ENCODE measurements around the gene E2F4. TPM values are rescaled to one million over a fixed set of nuclear protein-coding genes. Genes with fewer than 3 reads are reported as not detected.

E2F4 gene
- total RNA-seq, 4 donors from 2014 or later, result 56.8 to 74.8 (median 68.1) TPM

DNA sequence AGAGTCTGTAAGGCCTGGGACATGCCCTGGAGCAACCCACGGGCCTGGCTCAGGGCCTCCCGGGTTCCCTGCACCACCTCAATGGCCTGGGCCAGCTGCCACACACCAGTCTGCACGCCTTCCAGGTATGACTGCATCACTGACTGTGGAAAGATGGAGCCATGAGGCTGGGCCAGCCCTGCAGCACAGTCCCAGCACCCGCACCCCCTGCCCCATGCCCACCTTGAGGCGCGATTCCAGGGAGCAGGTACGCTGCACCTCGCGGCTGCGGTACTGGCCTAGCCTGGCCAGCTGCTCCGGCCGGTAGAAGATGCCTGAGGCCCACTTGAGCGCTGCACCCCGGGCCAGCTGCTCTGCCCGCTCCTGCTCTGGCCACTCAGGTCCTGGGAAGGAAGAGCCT lies 3.2 kb upstream of the E2F4 start:
- intact Hi-C loops (cut with DNase I; ENCODE audit: low total_unique reads), result no loop called here
- TF ChIP-seq, protein P1, sequence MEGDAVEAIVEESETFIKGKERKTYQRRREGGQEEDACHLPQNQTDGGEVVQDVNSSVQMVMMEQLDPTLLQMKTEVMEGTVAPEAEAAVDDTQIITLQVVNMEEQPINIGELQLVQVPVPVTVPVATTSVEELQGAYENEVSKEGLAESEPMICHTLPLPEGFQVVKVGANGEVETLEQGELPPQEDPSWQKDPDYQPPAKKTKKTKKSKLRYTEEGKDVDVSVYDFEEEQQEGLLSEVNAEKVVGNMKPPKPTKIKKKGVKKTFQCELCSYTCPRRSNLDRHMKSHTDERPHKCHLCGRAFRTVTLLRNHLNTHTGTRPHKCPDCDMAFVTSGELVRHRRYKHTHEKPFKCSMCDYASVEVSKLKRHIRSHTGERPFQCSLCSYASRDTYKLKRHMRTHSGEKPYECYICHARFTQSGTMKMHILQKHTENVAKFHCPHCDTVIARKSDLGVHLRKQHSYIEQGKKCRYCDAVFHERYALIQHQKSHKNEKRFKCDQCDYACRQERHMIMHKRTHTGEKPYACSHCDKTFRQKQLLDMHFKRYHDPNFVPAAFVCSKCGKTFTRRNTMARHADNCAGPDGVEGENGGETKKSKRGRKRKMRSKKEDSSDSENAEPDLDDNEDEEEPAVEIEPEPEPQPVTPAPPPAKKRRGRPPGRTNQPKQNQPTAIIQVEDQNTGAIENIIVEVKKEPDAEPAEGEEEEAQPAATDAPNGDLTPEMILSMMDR (IDR thresholded peaks at IDR 0.05), result no peak
- TF ChIP-seq POLR2A (IDR thresholded peaks at IDR 0.05), result no peak
- no peak overlapping the region for H3K4me3 ChIP-seq (ENCODE audit: low read depth, poor library complexity, severe bottlenecking)
- 87 to 89% methylated on average over 9 to 13 of the region's 15 CpGs for WGBS, 2 donors
- no peak for DNase-seq (ENCODE audit: low spot score in 2 of 2)

DNA sequence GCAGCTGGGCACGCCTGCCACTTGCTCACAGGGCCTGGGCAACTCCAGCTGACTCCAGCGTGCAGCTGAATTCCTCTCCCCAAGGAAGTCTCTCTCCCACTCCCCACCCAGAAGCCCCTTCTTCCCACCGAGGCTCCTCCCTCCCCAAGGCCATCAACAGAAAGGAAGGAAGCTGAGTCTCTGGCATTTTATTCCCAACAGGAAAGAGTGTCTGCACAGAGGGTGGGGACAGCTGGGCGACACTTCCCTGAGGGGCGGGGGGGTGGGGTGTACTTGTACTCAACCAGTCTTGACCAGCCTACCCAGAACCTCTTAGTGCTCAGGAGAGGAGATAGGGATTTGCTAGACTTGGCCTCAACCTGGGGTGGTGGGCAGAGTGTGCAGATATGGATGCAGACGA lies 1.9 kb upstream of the E2F4 start, which contains the start of gene EXOC3L1:
Gene EXOC3L1 (minus strand): TSS at position 96 of the 400 bp plus-strand sequence. CDS start 460 bp downstream, outside the sequence.
- H3K4me3 ChIP-seq (ENCODE audit: low read depth, poor library complexity, severe bottlenecking), result no peak within 1 kb of the TSS
- WGBS, 2 donors, result 34 to 47% methylated on average over 6 of the region's 6 CpGs
- TF ChIP-seq, protein P1 (IDR thresholded peaks at IDR 0.05), result no peak
- TF ChIP-seq POLR2A (IDR thresholded peaks at IDR 0.05), result no peak

DNA sequence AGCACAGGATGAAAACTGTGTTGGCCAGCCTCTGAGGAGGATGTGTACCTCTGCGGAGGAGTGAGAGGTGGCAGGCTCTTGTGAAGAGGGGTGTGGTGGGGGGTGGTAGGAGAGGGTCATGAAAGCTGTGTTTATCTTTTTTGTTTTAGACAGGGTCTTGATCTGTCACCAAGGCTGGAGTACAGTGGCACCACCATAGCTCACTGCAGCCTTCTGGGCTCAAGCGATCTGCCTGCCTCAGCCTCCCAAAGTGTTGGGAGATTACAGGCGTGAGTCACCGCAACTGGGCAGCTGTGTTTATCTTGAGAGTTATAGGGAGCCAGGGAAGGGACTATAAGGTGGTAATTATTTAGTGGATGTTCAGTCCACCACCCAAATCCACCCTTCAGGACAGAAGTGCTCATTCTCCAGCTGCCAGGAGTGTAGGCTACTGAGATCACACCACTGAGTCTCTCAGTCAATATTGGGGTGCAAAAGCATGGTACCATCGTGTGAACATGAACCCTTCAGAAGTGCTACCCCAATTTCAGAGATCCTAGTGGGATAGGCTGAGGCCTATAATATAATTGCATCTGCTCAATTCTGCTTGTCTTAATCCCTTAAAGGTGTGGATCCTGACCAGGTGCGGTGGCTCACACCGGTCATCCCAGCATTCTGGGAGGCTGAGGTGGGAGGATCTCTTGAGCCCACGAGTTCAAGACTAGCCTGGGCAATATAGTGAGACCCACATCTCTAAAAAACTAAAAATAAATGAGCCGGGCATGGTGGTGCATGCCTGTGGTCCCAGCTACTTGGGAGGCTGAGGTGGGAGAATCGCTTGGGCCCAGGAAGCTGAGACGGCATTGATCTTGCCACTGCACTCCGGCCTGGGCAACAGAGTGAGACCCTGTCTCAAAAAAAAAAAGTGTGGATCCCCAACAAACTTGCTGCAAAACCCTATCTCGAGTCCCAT lies 1.2 kb upstream of the E2F4 start:
- WGBS, 2 donors, result 79 to 84% methylated on average over 13 of the region's 13 CpGs
- DNase-seq (ENCODE audit: low spot score in 2 of 2), result no peak

More for the DNA sequence above, 1.9 kb upstream of the E2F4 start, which contains the start of gene EXOC3L1:
- intact Hi-C loops (cut with DNase I; ENCODE audit: low total_unique reads), result no loop called here
- no peak for DNase-seq (ENCODE audit: low spot score in 2 of 2)

DNA sequence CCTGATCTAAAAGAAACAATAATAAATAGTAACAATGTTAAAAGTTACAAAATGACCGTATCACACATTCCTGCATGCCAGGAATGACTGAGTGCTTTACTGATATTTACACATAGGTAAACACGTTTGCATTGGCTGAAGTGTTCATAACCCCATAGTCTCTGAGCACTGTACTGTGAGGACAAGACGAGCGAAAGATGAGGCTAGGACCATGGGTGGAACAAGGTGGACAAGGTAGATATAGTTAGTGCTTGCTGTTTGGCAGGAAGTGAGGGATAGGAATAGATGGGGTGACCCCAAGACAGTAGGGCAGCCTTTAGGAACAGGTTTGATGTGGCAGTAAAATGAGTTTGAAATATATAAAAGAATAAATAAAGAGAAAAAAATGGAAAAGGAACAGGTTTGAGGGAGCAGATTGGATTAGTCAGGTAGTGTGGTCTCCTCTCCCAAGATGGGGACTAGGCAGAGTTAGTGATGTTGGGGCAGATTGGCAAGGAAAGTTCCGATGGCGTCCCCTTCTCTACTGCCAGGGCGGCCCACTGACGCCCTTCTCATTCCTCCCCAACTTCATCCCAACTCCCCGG lies 452 bp upstream of the E2F4 start:
- intact Hi-C loops (cut with DNase I; ENCODE audit: low total_unique reads), result no loop called here
- DNase-seq (ENCODE audit: low spot score in 2 of 2), result no peak
- no peak overlapping the region for H3K4me3 ChIP-seq (ENCODE audit: low read depth, poor library complexity, severe bottlenecking)

More for the DNA sequence above, 1.2 kb upstream of the E2F4 start:
- H3K4me3 ChIP-seq (ENCODE audit: low read depth, poor library complexity, severe bottlenecking), result no peak overlapping the region
- TF ChIP-seq, protein P1 (IDR thresholded peaks at IDR 0.05), result no peak
- TF ChIP-seq POLR2A (IDR thresholded peaks at IDR 0.05), result no peak
- intact Hi-C loops (cut with DNase I; ENCODE audit: low total_unique reads), result no loop called here

DNA sequence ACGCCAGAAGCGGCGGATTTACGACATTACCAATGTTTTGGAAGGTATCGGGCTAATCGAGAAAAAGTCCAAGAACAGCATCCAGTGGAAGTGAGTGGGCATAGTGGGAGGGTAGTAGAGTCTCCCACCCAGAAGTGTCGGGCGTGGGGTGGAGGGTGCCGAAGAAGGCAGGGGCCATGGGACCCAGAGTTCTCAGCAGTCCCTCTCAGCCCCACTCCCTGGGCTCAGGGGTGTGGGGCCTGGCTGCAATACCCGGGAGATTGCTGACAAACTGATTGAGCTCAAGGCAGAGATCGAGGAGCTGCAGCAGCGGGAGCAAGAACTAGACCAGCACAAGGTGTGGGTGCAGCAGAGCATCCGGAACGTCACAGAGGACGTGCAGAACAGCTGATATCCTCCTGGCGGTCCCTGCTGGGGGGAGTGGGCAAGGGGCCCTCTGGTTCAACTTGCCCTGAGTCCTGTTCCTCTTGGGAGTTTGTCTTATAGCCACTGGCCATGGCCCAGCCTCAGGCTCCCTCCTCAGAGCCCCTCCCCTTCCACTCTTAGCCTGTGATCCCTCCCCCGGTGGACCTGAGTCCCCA lies 916 bp downstream of the E2F4 start:
- no peak for TF ChIP-seq POLR2A (IDR thresholded peaks at IDR 0.05)
- TF ChIP-seq, protein P1 (IDR thresholded peaks at IDR 0.05), result no peak
- 16 to 22% methylated on average over 17 of the region's 17 CpGs for WGBS, 2 donors
- peak overlapping the region; percentile 93 for H3K4me3 ChIP-seq (ENCODE audit: low read depth, poor library complexity, severe bottlenecking)
- intact Hi-C loops (cut with DNase I; ENCODE audit: low total_unique reads), result no loop called here
- DNase-seq (ENCODE audit: low spot score in 2 of 2), result no peak

More for the DNA sequence above, 452 bp upstream of the E2F4 start:
- TF ChIP-seq, protein P1 (IDR thresholded peaks at IDR 0.05), result no peak
- no peak for TF ChIP-seq POLR2A (IDR thresholded peaks at IDR 0.05)
- WGBS, 2 donors, result 22 to 27% methylated on average over 9 of the region's 9 CpGs
